GM12892 (cell line): Measurements from ENCODE around the gene MCAT.

ENCODE experiments used
- POLR2A ChIP-seq: IDR thresholded peaks from 2 replicates; pipeline ENCODE4 v1.6.1; 2011; ENCODE audit warnings: low read depth, low read length, control low read depth
- POLR2AphosphoS5 ChIP-seq: IDR thresholded peaks from 2 replicates; pipeline ENCODE4 v1.6.1; 2011; ENCODE audit warnings: low read depth, low read length, control low read depth
- TAF1 ChIP-seq: IDR thresholded peaks from 2 replicates; pipeline ENCODE4 v1.6.1; 2011; ENCODE audit warnings: low read depth, mild to moderate bottlenecking, control low read depth, low read length, borderline replicate concordance

- TF ChIP-seq POLR2A, result no peak
- TF ChIP-seq POLR2AphosphoS5, result no peak
- no peak for TF ChIP-seq TAF1
These were observed 6.4 kb downstream of the MCAT start for GRCh38 chr22:43136801-43137200.
